CD4-positive, alpha-beta T cell treated with Interleukin-17A for 1 hour (primary cell): ENCODE measurements around the gene HECTD1.
"Not testable (repeated sequence)": the region's sequence is repeated elsewhere in the genome, so short reads cannot be mapped to it uniquely, and the experiment has no call there.

Experiments
- DNase-seq: peaks from one replicate; pipeline ENCODE4 v3.0.0-alpha.2; 2020

The HECTD1 gene

GRCh38 chr14:31086466-31086865, 121.1 kb downstream of the HECTD1 start:
- not testable (repeated sequence) for DNase-seq

DNA sequence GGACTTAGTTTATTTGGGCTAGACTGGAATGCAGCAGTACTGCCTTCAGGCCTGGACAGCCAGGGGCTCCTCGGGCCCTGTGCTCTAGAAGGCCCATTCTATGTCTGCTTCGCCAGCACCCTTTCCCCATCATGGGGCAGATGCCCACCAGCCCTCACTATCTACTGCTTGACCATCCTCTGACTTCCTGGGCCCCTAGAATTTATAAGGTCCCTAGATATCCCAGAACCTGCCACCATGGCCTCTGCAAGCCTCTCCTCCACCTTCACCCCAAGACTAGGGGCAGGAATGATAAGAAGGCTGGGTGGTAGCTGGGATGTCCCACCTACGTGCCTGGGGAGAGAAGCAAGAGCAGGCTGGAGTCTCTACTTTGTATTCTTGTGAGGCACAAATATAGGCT, 122.6 kb downstream of the HECTD1 start:
- DNase-seq = no peak

DNA sequence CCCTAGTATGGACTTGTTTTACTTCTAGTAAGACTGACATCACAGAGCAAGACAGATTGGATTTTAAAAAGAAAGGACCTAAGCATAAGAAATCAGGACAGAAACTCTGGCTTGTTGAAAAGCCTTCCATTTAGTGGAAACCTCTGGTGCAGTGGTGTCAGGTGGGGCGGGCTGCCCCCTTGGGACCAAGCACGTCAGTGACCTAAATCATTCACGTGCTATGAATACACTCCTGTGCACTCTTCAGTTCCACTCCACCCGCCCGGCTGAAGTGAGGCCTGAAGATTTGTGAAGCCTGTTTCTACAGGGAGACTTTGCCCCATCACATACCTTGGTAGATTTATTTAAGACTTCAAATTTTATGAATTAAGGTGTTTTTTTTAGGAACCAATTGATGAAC, 123.2 kb downstream of the HECTD1 start:
- DNase-seq = no peak

- no peak for DNase-seq
Measured at GRCh38 chr14:31083781-31084180, 123.8 kb downstream of the HECTD1 start.

DNA sequence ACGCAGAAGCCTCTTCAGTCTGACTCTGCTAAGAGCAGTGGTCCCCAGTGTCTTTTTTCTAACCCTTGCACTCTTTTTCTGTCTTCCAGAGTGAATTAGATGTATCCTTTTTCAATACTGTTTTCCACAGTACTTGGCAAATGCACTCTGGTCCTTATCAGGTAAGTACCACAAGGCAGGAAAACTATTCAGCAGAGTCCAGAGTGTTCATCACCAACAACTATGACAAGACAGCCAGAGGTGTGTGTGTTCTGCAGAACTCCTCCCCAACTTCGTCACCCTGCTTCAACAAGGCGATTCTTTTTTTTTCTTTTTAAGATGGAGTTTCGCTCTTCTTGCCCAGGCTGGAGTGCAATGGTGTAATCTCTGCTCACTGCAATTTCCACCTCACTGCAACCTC, 127.1 kb downstream of the HECTD1 start:
- no peak for DNase-seq

- DNase-seq = no peak
Measured at GRCh38 chr14:31080056-31080455, 127.5 kb downstream of the HECTD1 start.

DNA sequence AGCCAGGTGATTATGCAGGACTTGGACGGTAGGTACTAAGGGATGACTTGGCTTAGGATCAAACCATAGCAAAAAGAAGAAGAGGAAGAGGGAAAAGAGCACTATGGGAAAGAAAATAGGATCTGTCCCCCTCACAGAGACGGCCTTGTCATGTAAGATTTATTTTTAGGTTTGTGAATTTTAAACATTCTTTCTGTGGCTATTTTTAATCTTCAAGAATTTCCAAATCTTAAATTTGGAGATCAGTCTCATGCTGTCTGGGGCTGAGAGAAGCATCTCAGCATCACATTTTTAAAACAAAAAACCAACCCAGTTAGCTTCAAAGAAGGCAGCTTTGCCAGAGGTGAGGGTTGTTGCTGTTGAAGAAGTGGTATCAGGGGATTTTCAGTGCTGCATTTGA, 128.8 kb downstream of the HECTD1 start:
- DNase-seq = no peak

- no peak for DNase-seq
Measured at GRCh38 chr14:31075144-31075543, 132.4 kb downstream of the HECTD1 start.

- DNase-seq = no peak
Measured at GRCh38 chr14:31071151-31071550, 136.4 kb downstream of the HECTD1 start.

GRCh38 chr14:31070431-31070830, 137.2 kb downstream of the HECTD1 start:
- no peak for DNase-seq

DNA sequence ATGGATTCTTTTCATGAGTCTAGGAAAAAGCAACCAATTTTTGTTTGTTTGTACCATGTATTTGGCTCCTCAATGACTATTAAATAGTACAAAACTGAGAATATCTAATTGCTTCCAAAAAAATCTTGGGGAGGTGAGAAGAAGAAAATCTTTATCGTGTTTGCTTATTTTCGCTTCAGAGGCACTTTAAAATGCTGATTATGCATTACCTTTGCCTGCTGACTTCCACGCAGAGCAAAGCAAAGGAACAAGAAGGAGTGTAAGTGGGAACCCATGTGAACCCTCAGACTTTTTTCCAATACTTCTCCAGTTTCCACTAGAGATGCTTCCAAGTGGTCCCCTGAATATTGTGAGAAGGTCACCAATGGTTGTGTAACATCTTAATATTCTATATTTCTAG, 138.2 kb downstream of the HECTD1 start:
- no peak for DNase-seq

DNA sequence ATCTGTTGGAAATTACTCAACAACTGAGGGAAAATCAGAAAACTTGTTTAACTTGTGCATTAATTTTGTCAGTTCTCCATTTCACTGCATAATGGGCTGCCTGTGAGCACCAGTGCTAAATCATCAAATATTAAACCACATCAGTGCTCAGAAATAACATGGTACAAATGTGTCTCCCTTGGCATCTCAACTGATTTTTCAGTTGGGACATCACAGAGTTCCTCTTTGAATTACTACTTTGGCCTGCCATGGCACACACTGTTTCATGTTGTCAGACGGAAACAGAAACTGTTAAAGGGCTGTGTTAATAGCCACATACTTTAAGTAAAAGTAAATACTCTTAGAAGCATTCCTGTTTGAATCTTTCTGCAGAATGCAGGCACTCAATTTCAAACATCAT, 139.4 kb downstream of the HECTD1 start:
- no peak for DNase-seq

DNA sequence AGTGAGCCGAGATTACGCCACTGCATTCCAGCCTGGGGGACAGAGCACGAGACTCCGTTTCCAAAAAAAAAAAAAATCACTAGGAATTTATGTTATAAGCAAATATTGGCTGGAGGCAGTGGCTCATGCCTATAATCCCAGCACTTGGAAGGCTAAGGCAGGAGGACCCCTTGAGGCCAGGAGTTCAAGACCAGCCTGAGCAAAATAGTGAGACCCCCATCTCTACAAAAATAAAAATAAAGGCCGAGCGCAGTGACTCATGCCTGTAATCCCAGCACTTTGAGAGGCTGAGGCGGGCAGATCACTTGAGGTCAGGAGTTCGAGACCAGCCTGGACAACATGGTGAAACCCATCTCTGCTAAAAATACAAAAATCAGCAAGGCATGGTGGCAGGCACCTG, 144.7 kb downstream of the HECTD1 start:
- DNase-seq = not testable (repeated sequence)

GRCh38 chr14:31060253-31060875, 147.2 kb downstream of the HECTD1 start:
- DNase-seq = no peak

DNA sequence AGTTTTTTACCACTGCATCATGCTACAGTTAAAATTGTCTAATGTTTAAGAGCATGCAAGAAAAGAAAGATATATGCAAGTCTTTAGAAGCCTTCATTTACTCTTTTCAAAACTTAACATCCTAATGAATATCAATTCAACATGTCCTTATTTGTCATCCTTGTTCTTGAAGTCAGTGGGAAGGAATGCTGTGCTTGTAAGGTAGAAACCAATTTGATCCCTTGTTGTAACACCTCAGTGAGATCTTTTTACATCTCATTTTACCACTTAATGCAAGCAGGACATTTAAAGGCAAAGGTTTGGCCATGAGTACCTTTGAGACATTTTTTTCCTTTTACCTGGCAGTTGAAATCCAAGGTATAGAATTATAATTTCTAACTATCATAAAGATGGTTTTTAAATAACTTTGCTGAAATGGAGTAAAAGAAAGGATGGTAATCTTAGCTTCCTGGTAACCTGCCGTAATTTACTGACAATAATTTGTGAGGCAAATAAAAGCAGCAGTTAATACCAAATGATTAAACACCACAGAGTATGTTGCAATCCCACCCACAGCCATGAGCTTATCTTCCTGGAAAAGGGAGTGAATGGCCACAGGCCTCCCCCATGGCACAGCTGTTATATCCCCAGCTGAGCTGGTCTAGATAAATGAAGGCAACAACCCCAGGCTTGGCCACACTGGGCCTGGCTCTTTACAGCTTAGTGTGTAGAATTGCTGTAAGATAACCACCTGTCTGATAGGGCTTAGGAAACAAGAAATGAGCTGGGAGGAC, 148.3 kb downstream of the HECTD1 start:
- no peak for DNase-seq

GRCh38 chr14:31057701-31058364, 149.8 kb downstream of the HECTD1 start:
- DNase-seq = no peak

DNA sequence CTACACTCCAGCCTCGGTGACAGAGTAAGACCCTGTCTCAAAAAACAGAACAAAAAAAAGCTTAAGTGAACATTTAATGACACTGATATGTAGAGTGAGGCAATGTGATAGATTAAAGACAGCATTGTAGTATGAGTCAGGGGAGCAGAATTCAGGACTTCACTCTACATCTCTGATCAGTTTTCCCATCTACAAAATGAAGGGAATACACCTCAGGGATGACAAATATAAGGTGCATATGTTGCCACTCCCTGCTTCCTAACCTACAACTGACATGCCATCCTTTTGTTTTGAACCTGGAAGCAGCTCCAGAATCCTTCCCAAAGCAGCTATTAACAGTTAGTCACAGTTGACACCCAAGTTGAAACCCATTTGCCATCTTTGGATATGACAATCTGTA, 150.6 kb downstream of the HECTD1 start:
- DNase-seq = no peak

DNA sequence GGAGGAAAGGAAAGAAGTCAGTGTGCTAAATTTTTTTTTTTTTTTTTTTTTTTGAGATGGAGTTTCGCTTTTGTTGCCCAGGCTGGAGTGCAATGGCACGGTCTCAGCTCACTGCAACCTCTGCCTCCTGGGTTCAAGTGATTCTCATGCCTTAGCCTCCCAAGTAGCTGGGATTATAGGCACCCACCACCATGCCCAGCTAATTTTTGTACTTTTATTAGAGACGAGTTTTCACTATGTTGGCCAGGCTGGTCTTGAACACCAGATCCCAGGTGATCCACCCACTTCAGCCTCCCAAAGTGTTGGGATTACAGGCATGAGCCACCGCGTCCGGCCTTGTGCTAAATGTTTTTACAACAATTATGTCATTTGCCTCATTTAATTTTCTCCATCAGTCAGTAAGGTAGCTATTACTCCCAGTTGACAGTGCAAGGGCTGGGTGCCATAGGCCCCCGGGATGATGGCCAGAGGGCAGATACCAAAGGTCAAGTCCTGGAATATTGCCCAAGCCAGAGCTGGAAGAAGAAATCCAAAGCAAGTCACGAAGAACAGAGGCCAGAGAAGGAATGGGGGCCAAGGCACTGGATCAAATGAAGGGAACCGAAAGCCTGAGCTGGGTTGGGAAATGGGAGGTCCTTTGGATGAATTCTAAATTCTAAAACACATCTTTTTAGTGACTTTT, 154.5 kb downstream of the HECTD1 start:
- DNase-seq = not testable (repeated sequence)

- DNase-seq = no peak
Measured at GRCh38 chr14:31051511-31051910, 156.1 kb downstream of the HECTD1 start.

DNA sequence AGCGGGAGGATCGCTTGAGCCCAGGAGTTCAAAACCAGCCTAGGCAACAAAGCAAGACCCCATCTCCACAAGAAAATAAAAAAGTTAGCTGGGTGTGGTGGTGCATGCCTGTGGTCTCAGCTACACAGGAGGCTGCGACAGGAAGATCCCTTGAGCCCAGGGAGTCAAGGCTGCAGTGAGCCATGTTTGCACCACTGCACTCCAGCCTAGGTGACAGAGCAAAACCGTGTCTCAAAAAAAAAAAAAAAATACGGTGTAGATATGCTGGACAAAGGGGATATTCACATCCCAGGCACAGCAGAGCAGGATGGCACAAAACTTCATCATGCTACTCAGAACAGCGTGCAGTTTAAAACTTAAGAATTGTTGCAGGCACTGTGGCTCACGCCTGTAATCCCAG, 156.6 kb downstream of the HECTD1 start:
- DNase-seq = no peak
